Uterus (tissue), 2 donors: ENCODE measurements around the gene CCIN.

Experiments used
- POLR2A ChIP-seq, 2 donors: fragments of 450-650 bp; IDR thresholded peaks; one replicate each; pipeline ENCODE4 v1.6.1; 2016; ENCODE audit warnings: antibody characterized with exemption in 2 of 2, mild to moderate bottlenecking in 1 of 2, moderate library complexity in 1 of 2
- TF ChIP-seq, protein P1 (sequence below), 4 experiments: fragments of 200-600 bp in 2 of 4; fragments of 450-650 bp in 2 of 4; sonication (generic) in 2 of 4; IDR thresholded peaks; one replicate each; pipeline ENCODE4 v1.5.1; 2016 to 2019; ENCODE audit warnings: antibody characterized with exemption in 4 of 4, mild to moderate bottlenecking in 2 of 4, moderate library complexity in 1 of 4

DNA sequence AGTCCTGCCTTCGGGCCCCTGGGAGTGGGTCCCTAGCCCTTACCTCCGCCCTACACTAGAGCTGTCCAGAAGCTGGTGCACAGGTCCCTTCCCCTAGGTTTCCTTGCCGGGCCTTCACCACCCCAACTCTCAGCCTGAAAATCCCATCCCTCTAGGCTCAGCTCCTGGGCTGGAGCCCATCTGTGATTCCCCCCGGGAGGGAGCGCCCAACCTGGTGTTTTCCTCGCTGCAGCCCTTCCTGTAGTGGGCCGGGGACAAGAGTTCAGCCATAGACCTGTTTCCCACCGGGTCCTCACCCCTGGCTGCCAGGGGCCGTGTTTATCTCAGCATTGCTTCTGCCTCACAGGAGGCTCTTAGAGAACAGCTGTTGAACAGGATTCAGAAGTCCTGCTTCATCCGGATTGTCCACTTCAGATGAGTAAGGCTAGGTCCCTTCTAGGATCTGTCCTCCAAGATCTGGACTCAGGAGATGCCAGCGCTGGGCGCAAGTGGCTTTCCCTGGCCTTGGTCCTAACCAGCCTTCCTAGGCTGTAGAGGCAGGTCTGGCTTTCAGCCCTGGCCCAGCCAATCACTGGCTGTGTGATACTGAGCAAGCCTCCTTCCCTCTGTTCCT, 31.7 kb upstream of the CCIN start:
- TF ChIP-seq, protein P1, sequence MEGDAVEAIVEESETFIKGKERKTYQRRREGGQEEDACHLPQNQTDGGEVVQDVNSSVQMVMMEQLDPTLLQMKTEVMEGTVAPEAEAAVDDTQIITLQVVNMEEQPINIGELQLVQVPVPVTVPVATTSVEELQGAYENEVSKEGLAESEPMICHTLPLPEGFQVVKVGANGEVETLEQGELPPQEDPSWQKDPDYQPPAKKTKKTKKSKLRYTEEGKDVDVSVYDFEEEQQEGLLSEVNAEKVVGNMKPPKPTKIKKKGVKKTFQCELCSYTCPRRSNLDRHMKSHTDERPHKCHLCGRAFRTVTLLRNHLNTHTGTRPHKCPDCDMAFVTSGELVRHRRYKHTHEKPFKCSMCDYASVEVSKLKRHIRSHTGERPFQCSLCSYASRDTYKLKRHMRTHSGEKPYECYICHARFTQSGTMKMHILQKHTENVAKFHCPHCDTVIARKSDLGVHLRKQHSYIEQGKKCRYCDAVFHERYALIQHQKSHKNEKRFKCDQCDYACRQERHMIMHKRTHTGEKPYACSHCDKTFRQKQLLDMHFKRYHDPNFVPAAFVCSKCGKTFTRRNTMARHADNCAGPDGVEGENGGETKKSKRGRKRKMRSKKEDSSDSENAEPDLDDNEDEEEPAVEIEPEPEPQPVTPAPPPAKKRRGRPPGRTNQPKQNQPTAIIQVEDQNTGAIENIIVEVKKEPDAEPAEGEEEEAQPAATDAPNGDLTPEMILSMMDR (IDR thresholded peaks at IDR 0.05): no peak
- TF ChIP-seq POLR2A (IDR thresholded peaks at IDR 0.05): no peak
